Neural progenitor cell (in vitro differentiated cells): Measurements from ENCODE around the gene IFNAR1. TPM values are rescaled to one million over a fixed set of nuclear protein-coding genes. Genes with fewer than 3 reads are reported as not detected.

Experiments used
- DNase-seq: peaks from one replicate; pipeline ENCODE4 v3.0.0-alpha.2; 2016; ENCODE audit warnings: low spot score
- H2AFZ ChIP-seq: fragments of 200-600 bp; sonication (generic); replicated peaks from 2 replicates; pipeline ENCODE4 v1.6.1; 2016; ENCODE audit warnings: antibody characterized with exemption
- H3F3A ChIP-seq: fragments of 200-600 bp; sonication (generic); 2 replicates; pipeline ENCODE4 v1.6.1; 2016; ENCODE audit warnings: antibody characterized with exemption, low read depth
- H3K27ac ChIP-seq: fragments of 200-600 bp; sonication (generic); 2 replicates; pipeline ENCODE4 v1.5.1; 2016; ENCODE audit warnings: mild to moderate bottlenecking
- H3K27me3 ChIP-seq: fragments of 200-600 bp; sonication (generic); 2 replicates; pipeline ENCODE4 v1.6.1; 2016; ENCODE audit warnings: mild to moderate bottlenecking, moderate library complexity
- H3K36me3 ChIP-seq: fragments of 200-600 bp; sonication (generic); 2 replicates; pipeline ENCODE4 v1.5.1; 2016
- H3K4me1 ChIP-seq: fragments of 200-600 bp; sonication (generic); 2 replicates; pipeline ENCODE4 v1.6.1; 2016; ENCODE audit warnings: mixed run types
- H3K4me2 ChIP-seq: fragments of 200-600 bp; sonication (generic); 2 replicates; pipeline ENCODE4 v1.6.1; 2016
- H3K4me3 ChIP-seq: fragments of 200-600 bp; sonication (generic); 2 replicates; pipeline ENCODE4 v1.5.1; 2016
- H3K79me2 ChIP-seq: fragments of 200-600 bp; sonication (generic); 2 replicates; pipeline ENCODE4 v1.6.1; 2016; ENCODE audit warnings: low read depth
- H3K9ac ChIP-seq: fragments of 200-600 bp; sonication (generic); 2 replicates; pipeline ENCODE4 v1.6.1; 2016
- H3K9me3 ChIP-seq: fragments of 200-600 bp; sonication (generic); 2 replicates; pipeline ENCODE4 v1.5.1; 2016; ENCODE audit warnings: low read depth
- H4K20me1 ChIP-seq: fragments of 200-600 bp; sonication (generic); 2 replicates; pipeline ENCODE4 v1.6.1; 2016; ENCODE audit warnings: low read depth
- H3K27ac Mint-ChIP-seq: 3 replicates; pipeline ENCODE4 v1.8.0; 2021; ENCODE audit warnings: mixed read lengths
- H3K27me3 Mint-ChIP-seq: 2 replicates; pipeline ENCODE4 v1.8.0; 2022; ENCODE audit warnings: low read depth, mild to moderate bottlenecking, inconsistent platforms, moderate library complexity, mixed read lengths; ENCODE audit not compliant: insufficient read depth
- H3K36me3 Mint-ChIP-seq: 3 replicates; pipeline ENCODE4 v1.8.0; 2021; ENCODE audit warnings: mixed read lengths
- H3K4me1 Mint-ChIP-seq: 3 replicates; pipeline ENCODE4 v1.8.0; 2021; ENCODE audit warnings: mixed read lengths
- H3K4me3 Mint-ChIP-seq: 3 replicates; pipeline ENCODE4 v1.8.0; 2021; ENCODE audit warnings: mild to moderate bottlenecking, moderate library complexity, mixed read lengths
- H3K9me3 Mint-ChIP-seq: 3 replicates; pipeline ENCODE4 v1.8.0; 2020; ENCODE audit warnings: mixed read lengths
- CTCF ChIP-seq: fragments of 200-600 bp; sonication (generic); IDR thresholded peaks from 2 replicates; pipeline ENCODE4 v1.5.1; 2017; ENCODE audit warnings: antibody characterized with exemption, mild to moderate bottlenecking
- EZH2 ChIP-seq: fragments of 200-600 bp; sonication (generic); IDR thresholded peaks from 2 replicates; pipeline ENCODE4 v1.6.1; 2017; ENCODE audit warnings: antibody characterized with exemption, mild to moderate bottlenecking, moderate library complexity
- EZH2phosphoT487 ChIP-seq: fragments of 200-600 bp; sonication (generic); IDR thresholded peaks from 2 replicates; pipeline ENCODE4 v1.6.1; 2017; ENCODE audit warnings: antibody characterized with exemption
- total RNA-seq: library from RNA; depleted of rRNA; stranded (reverse); fragments of >200 nt; gene quantifications from 2 replicates; pipeline ENCODE4 v1.2.3, GENCODE V29; 2015; ENCODE audit warnings: low replicate concordance

IFNAR1 gene
- total RNA-seq, 1 donor from 2014 or later, result 9.5 TPM

GRCh38 chr21:33348706-33349105 lies 23.9 kb downstream of the IFNAR1 start:
- no peaks in the 10 kb centered on the region for H3K9me3 ChIP-seq
- Mint-ChIP-seq H3K27ac (no peak overlapping the region), H3K27me3 (peaks cover 2% of the 10 kb centered on the region), H3K36me3 (peaks cover 18% of the 10 kb centered on the region), H3K9me3 (no peaks in the 10 kb centered on the region), H3K4me3 (no peak overlapping the region), H3K4me1 (no peaks in the 10 kb centered on the region)
- no peaks in the 10 kb centered on the region for H3F3A ChIP-seq
- no peaks in the 10 kb centered on the region for H3K4me1 ChIP-seq
- H3K36me3 ChIP-seq, result peaks cover 7% of the 10 kb centered on the region
- no peaks in the 10 kb centered on the region for H4K20me1 ChIP-seq
- TF ChIP-seq EZH2 (no peak), EZH2phosphoT487 (no peak), CTCF (no peak)
- H3K4me2 ChIP-seq, result no peak overlapping the region
- H3K27me3 ChIP-seq, result no peaks in the 10 kb centered on the region
- no peak overlapping the region for H3K9ac ChIP-seq
- H3K4me3 ChIP-seq, result no peak overlapping the region
- no peak overlapping the region for H2AFZ ChIP-seq
- H3K79me2 ChIP-seq, result no peaks in the 10 kb centered on the region
- DNase-seq, result no peak
- H3K27ac ChIP-seq, result no peak overlapping the region

- H3K4me1 ChIP-seq, result no peaks in the 10 kb centered on the region
Observed at GRCh38 chr21:33350676-33351075, 25.9 kb downstream of the IFNAR1 start.

GRCh38 chr21:33355355-33355754 lies 30.6 kb downstream of the IFNAR1 start:
- peaks cover 3% of the 10 kb centered on the region for H3F3A ChIP-seq
- H3K27ac ChIP-seq, result no peak overlapping the region
- no peak overlapping the region for H3K4me3 ChIP-seq
- no peaks in the 10 kb centered on the region for H3K27me3 ChIP-seq
- no peaks in the 10 kb centered on the region for H3K4me1 Mint-ChIP-seq
- H3K36me3 ChIP-seq, result peaks cover 3% of the 10 kb centered on the region
- H3K9me3 ChIP-seq, result no peaks in the 10 kb centered on the region
- H3K4me3 Mint-ChIP-seq, result no peak overlapping the region
- no peaks in the 10 kb centered on the region for H4K20me1 ChIP-seq
- no peaks in the 10 kb centered on the region for H3K4me1 ChIP-seq
- no peak overlapping the region for H3K4me2 ChIP-seq
- peaks cover 4% of the 10 kb centered on the region for H3K27me3 Mint-ChIP-seq
- peaks cover 15% of the 10 kb centered on the region for H3K36me3 Mint-ChIP-seq
- H3K9me3 Mint-ChIP-seq, result no peaks in the 10 kb centered on the region
- no peak overlapping the region for H2AFZ ChIP-seq
- no peak for TF ChIP-seq CTCF
- no peak for TF ChIP-seq EZH2phosphoT487
- no peak for TF ChIP-seq EZH2
- no peak overlapping the region for H3K27ac Mint-ChIP-seq
- no peaks in the 10 kb centered on the region for H3K79me2 ChIP-seq
- no peak overlapping the region for H3K9ac ChIP-seq
- no peak for DNase-seq

More at GRCh38 chr21:33350676-33351075, 25.9 kb downstream of the IFNAR1 start:
- H3K4me1 Mint-ChIP-seq, result no peaks in the 10 kb centered on the region
- H3K36me3 ChIP-seq, result peaks cover 11% of the 10 kb centered on the region
- no peak overlapping the region for H2AFZ ChIP-seq
- H3K79me2 ChIP-seq, result no peaks in the 10 kb centered on the region
- no peak overlapping the region for H3K4me3 Mint-ChIP-seq
- H3K4me2 ChIP-seq, result no peak overlapping the region
- peaks cover 17% of the 10 kb centered on the region for H3K36me3 Mint-ChIP-seq
- no peak overlapping the region for H3K9ac ChIP-seq
- no peaks in the 10 kb centered on the region for H3K9me3 Mint-ChIP-seq
- H4K20me1 ChIP-seq, result no peaks in the 10 kb centered on the region
- H3K27me3 ChIP-seq, result no peaks in the 10 kb centered on the region
- TF ChIP-seq EZH2phosphoT487 (no peak), EZH2 (no peak), CTCF (no peak)
- no peak overlapping the region for H3K27ac ChIP-seq
- no peak overlapping the region for H3K4me3 ChIP-seq
- H3K27me3 Mint-ChIP-seq, result peaks cover 2% of the 10 kb centered on the region
- no peak for DNase-seq
- H3K9me3 ChIP-seq, result no peaks in the 10 kb centered on the region
- H3K27ac Mint-ChIP-seq, result no peak overlapping the region
- H3F3A ChIP-seq, result no peaks in the 10 kb centered on the region
